Activated T-cell treated with anti-CD3 and anti-CD28 coated beads, Interleukin-2, amount 50 U/mL, for 72 hours (primary cell): ENCODE data around the gene RNF130. TPM values are rescaled to one million over a fixed set of nuclear protein-coding genes. Genes with fewer than 3 reads are reported as not detected.

Experiments
- ATAC-seq, 2 donors: fragments of 150-1000 bp; cut with Tn5 transposase; replicated peaks in 1 of 2; 2 replicates each; pipeline ENCODE4 v1.10.0; 2021; ENCODE audit warnings: moderate library complexity in 2 of 2, mild to moderate bottlenecking in 1 of 2
- DNase-seq, 2 donors: peaks; one replicate each; pipeline ENCODE4 v3.0.0; 2021 to 2022; ENCODE audit warnings: mixed read lengths in 1 of 2
- H3K27ac Mint-ChIP-seq: one replicate; pipeline ENCODE4 v1.8.0; 2022; ENCODE audit warnings: mild to moderate bottlenecking, moderate library complexity, mixed read lengths
- H3K27me3 Mint-ChIP-seq: one replicate; pipeline ENCODE4 v1.8.0; 2022; ENCODE audit warnings: low read depth, mixed read lengths
- H3K36me3 Mint-ChIP-seq, 2 donors: one replicate each; pipeline ENCODE4 v1.8.0; 2022; ENCODE audit warnings: mixed read lengths in 2 of 2, mild to moderate bottlenecking in 1 of 2; ENCODE audit not compliant: insufficient read depth in 2 of 2
- H3K4me1 Mint-ChIP-seq: one replicate; pipeline ENCODE4 v1.8.0; 2022; ENCODE audit warnings: low read depth, mixed read lengths
- H3K4me3 Mint-ChIP-seq, 2 donors: one replicate each; pipeline ENCODE4 v1.8.0; 2022; ENCODE audit warnings: mild to moderate bottlenecking in 2 of 2, mixed read lengths in 2 of 2, moderate library complexity in 2 of 2
- H3K9me3 Mint-ChIP-seq, 2 donors: one replicate each; pipeline ENCODE4 v1.8.0; 2022; ENCODE audit warnings: mixed read lengths in 2 of 2
- total RNA-seq, 2 donors: library from RNA; stranded (reverse); gene quantifications; one replicate each; pipeline ENCODE4 v1.2.3, GENCODE V29; 2022

Gene RNF130
- total RNA-seq, 2 donors from 2014 or later = 17.7 to 23.6 TPM

DNA sequence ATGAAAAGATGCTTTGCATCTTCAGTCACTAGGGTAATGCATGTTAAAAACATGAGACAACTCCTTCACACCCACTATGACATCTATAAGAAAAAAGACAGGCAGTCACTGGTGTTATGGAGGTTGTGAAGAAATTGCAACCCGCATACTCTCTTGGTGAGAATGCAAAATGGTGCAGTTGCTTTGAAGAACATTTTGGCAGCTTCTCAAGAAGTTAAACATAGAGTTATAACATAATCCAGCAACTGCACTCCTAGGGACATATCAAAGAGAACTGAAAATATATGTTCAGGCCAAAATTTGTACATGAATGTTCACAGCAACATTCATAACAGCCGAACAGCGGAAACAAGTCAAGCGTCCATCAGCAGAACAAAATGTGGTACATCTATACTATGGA, 117.6 kb downstream of the RNF130 start:
- H3K4me1 Mint-ChIP-seq = no peaks in the 10 kb centered on the region
- no peak overlapping the region for H3K27ac Mint-ChIP-seq
- H3K9me3 Mint-ChIP-seq = no peaks in the 10 kb centered on the region
- no peaks in the 10 kb centered on the region for H3K27me3 Mint-ChIP-seq
- no peak overlapping the region for H3K4me3 Mint-ChIP-seq
- H3K36me3 Mint-ChIP-seq = no peaks in the 10 kb centered on the region
- DNase-seq = no peak
- no peak for ATAC-seq

DNA sequence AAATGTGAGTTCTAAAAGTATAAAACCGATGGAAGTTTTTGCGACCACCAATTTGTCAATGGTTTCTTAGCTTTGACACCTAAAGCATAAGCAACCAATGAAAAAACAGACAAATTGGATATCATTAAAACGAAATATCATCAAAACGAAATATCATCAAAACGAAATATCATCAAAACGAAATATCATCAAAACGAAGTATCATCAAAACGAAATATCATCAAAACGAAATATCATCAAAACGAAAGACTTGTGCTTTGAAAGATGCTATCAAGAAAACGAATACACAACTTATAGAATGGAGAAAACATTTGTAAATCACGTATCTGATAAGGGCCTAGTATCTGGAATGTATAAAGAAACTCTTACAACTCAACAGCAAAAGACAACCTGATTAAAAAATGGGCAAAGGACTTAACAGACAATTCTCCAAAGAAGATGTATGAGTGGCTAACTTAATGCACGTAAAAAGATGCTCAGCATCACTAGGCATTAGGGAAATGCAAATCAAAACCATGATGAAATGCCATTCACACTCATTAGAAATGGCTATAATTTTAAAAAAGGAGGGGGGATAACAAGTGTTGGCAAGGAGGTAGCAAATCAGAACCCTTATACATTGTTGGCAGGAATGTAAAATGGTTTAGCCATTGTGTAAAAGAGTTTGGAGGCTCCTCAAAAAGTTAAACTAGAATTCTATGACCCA, 134.4 kb downstream of the RNF130 start:
- Mint-ChIP-seq H3K27ac (no peak overlapping the region), H3K27me3 (no peaks in the 10 kb centered on the region), H3K4me1 (no peaks in the 10 kb centered on the region), H3K4me3 (no peak overlapping the region), H3K36me3 (no peaks in the 10 kb centered on the region), H3K9me3 (no peaks in the 10 kb centered on the region)
- DNase-seq (no peak), ATAC-seq (no peak)

DNA sequence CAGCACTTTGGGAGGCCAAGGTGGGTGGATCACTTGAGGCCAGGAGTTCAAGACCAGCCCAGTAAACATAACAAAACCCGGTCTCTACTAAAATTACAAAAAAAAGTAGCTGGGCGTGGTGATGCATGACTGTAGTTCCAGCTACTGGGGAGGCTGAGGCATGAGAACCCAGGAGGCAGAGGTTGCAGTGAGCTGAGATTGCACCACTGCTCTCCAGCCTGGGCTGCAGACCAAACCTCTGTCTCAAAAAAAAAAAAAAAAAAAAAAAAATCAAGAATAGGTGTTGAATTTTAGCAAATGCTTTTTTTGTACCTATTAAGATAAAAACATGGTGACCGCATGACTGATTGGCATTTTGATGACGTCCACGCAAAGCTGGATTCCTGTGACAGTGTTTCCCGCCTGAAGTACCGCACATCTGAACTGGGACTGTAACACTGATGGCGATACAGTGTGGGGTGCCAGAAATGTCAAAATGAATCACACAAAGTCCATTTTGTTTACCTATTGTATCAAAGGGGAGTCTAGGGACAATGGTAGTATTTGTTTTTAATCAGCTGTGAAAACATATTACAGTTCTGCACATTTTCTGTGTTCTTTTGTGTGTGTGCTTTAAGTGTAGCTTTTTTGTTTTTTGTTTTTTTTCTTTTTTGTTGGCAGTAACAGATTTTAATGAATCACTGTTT, 140.6 kb downstream of the RNF130 start:
- no peak for DNase-seq
- no peak overlapping the region for H3K4me3 Mint-ChIP-seq
- no peak overlapping the region for H3K27ac Mint-ChIP-seq
- no peak for ATAC-seq
- H3K27me3 Mint-ChIP-seq = no peaks in the 10 kb centered on the region
- H3K4me1 Mint-ChIP-seq = no peaks in the 10 kb centered on the region
- no peaks in the 10 kb centered on the region for H3K36me3 Mint-ChIP-seq
- H3K9me3 Mint-ChIP-seq = no peaks in the 10 kb centered on the region

DNA sequence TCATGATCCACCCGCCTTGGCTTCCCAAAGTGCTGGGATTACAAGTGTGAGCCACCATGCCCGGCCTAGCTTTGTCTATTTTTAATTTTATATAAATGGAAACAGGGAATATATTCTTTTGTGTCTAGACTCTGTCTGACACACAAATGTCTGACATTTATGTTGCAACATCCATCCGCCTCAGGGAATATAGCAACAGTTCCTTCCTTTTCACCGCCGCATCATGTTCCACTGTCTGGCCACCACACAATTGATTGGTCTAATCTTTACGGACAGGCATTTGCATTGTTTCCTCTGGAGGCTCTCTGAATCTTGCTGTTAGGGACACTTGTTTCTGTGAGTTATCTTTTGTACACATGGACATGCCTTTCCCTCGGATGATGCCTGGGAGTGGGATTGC, 143.7 kb downstream of the RNF130 start:
- Mint-ChIP-seq H3K27ac (no peak overlapping the region), H3K4me3 (no peak overlapping the region)
- ATAC-seq = no peak

DNA sequence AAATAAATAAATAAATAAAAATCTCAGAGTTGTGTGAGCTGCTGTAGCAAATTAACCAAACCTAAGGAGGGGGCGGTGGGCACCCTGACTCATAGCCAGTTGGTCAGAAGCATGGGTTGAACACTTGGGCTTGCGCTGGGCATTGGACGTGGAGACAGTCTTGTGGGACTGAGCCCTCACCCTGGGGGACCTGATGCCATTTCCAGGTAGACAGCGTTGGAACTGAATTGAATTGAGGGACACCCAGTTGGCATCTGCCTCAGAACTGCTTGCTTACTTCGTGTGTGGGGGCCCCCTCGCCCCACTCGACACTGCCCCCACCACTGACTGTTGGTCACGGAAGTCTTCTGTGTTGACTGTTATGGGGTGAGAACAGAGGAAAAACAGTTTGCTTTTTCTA, 144.9 kb downstream of the RNF130 start:
- Mint-ChIP-seq H3K9me3 (no peaks in the 10 kb centered on the region), H3K4me1 (no peaks in the 10 kb centered on the region), H3K27ac (no peak overlapping the region), H3K27me3 (no peaks in the 10 kb centered on the region), H3K36me3 (no peaks in the 10 kb centered on the region), H3K4me3 (no peak overlapping the region)
- ATAC-seq = no peak
- DNase-seq = no peak

More for the DNA sequence above, 143.7 kb downstream of the RNF130 start:
- Mint-ChIP-seq H3K9me3 (no peaks in the 10 kb centered on the region), H3K4me1 (no peaks in the 10 kb centered on the region), H3K27me3 (no peaks in the 10 kb centered on the region), H3K36me3 (no peaks in the 10 kb centered on the region)
- DNase-seq = no peak

DNA sequence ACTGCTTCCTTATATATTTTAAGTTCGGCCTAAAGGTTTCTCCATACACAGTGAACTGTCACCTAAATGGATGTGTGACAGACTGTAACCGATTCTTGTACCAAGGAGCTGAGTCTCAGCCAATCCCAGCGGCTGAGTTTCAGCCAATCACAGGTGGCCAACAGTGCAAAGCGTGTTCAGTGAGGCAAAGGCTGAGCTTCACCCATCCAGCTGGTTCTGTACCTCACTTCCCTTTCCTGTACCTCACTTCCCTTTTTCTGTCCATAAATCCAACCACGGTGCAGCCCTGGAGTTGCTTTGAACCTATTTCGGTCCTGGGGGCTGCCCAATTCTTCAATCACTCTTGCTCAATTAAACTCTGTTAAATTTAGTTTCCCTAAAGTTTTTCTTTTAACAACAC, 148.1 kb downstream of the RNF130 start:
- Mint-ChIP-seq H3K27ac (no peak overlapping the region), H3K36me3 (no peaks in the 10 kb centered on the region), H3K27me3 (peaks cover 5% of the 10 kb centered on the region), H3K9me3 (no peaks in the 10 kb centered on the region), H3K4me1 (no peaks in the 10 kb centered on the region), H3K4me3 (no peak overlapping the region)
- ATAC-seq = no peak
- no peak for DNase-seq

DNA sequence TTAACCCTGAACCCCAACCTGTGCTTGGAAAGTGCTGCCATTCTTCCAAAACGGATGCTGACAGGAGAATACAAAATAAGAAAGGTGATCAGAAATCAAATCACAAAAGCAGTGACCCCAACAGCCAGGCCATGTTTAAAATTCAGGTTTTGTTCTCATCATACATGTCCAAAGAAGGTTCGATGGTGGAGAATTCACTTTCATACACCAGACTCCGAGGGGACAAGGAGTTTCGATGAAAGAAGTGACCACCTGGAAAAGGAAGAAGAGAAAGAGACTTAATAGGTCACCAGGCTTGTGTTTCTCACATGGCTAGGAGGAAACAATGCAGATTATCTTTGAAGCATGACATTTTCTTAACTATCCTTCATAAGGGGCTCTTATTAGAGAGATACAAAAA, 151.4 kb downstream of the RNF130 start:
- no peaks in the 10 kb centered on the region for H3K9me3 Mint-ChIP-seq
- H3K4me1 Mint-ChIP-seq = no peaks in the 10 kb centered on the region
- H3K27me3 Mint-ChIP-seq = peaks cover 12% of the 10 kb centered on the region
- no peak overlapping the region for H3K4me3 Mint-ChIP-seq
- no peaks in the 10 kb centered on the region for H3K36me3 Mint-ChIP-seq
- no peak for ATAC-seq
- DNase-seq = no peak
- no peak overlapping the region for H3K27ac Mint-ChIP-seq

DNA sequence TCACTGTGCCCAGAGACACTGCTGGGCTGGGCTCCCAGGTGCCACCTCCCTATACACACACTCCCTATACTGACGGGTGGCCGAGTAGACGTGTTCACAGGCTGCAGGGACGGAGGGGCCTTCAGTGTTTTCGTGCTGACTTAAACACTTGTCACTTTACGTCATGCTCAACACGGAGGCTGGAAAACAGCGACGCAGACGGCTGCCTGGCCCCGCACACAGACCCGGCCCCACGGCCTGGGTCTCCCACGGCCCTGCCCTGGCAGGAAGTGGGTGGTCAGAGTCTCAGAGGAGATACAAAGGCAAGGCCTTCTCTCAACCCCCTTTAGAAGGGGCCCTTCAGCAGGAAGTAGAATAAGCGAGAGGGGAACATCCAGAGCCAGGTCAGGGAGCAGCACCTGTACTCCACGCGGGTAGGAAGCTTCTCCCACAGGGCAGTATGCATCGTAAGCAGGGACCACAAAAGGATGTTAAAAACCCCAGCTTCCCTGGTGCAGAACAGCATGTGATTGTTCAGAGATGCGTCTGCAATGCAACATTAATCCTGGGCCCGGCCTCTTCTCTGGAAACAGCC, 152.0 kb downstream of the RNF130 start:
- no peaks in the 10 kb centered on the region for H3K36me3 Mint-ChIP-seq
- no peaks in the 10 kb centered on the region for H3K9me3 Mint-ChIP-seq
- ATAC-seq (peak in 1 of 2 donors; percentile 13), DNase-seq (no peak)
- no peak overlapping the region for H3K4me3 Mint-ChIP-seq
- no peaks in the 10 kb centered on the region for H3K4me1 Mint-ChIP-seq
- peaks cover 12% of the 10 kb centered on the region for H3K27me3 Mint-ChIP-seq
- H3K27ac Mint-ChIP-seq = no peak overlapping the region

DNA sequence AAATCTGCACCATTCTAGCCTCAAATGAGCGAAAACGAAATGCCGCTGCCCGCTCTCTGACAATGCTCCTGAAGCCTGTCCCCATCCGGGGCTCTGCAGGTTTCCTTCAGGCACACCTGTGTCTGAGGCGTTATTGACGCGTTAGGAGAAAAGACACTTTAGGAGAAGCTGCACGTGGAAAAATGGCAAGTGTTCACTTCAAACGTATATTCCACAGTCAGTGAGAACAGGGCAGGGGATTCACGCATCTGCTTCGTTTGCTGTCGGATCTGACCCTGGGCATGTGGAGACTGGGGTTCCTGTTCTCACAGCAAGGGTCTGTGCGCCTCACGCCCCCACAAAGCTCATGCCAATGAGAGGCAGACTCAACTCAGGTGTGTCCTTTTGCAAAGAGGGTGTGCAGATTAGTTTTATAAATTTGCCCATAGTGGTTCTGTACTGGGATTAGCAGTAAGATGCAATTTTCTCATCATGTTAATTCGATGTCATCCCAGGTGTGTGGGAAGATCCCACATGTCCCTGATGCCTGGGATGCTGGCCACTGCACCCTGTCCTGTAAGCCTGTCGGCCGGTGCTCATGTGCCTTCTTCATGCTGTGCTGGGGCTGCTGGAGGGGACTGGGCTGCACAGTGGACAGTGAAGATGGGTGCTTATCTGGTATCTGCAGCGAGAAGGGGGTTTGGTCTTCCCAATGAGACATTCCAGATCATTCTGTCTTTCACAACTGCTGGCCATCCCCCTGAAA, 152.6 kb downstream of the RNF130 start:
- H3K4me3 Mint-ChIP-seq = no peak overlapping the region
- ATAC-seq = no peak
- H3K36me3 Mint-ChIP-seq = no peaks in the 10 kb centered on the region

DNA sequence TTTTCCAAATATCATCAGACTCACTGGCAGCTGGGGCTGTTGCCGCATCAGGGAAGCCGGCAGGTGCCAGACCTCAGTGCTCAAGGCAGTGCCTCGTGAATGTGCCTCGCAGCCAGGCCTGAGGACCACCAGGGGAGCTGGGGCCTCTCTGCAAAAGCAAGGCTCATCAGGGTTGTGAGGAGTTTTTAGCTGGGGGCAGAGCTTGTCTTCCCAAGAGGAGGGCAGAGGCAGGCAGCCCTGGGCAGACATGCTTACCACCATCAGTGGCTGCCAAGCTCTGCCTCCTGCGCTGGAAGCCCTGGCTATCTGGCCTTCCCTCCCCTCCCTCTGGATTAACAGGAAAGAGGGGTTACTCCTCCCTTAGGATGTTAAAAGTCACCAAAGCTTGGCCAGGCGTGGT, 155.0 kb downstream of the RNF130 start:
- Mint-ChIP-seq H3K4me3 (no peak overlapping the region), H3K27me3 (peaks cover 12% of the 10 kb centered on the region), H3K9me3 (no peaks in the 10 kb centered on the region), H3K27ac (no peak overlapping the region), H3K4me1 (no peaks in the 10 kb centered on the region), H3K36me3 (no peaks in the 10 kb centered on the region)
- no peak for DNase-seq
- no peak for ATAC-seq

More for the DNA sequence above, 152.6 kb downstream of the RNF130 start:
- DNase-seq = no peak
- H3K4me1 Mint-ChIP-seq = no peaks in the 10 kb centered on the region
- H3K9me3 Mint-ChIP-seq = no peaks in the 10 kb centered on the region
- H3K27ac Mint-ChIP-seq = no peak overlapping the region
- peaks cover 12% of the 10 kb centered on the region for H3K27me3 Mint-ChIP-seq

DNA sequence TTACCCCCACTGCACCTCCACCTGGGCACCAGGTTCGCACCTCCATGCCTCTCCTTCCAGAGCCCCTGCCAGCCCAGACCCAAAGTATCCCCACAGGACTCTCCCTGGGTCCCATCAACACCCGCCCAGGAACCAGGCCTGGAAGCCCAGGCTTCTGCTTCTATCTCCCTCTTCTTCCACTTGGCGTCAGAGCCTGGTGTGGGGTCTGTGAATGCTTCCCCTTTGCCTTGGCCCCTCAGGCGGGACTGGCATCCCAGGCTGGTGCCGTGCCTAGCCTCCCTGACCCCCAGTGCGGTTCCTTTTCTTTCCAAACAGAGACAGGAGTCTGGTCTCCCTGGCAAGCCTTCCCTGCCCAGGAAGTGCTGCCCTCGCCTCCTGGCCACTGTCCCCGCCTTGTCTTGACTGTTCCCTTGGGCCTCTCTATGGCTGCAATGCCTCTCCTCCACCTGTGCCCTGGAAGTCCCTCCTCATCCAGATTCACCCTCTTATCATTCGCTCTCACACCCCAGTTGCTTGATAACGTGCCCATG, 156.1 kb downstream of the RNF130 start:
- Mint-ChIP-seq H3K4me3 (no peak overlapping the region), H3K27me3 (peaks cover 12% of the 10 kb centered on the region), H3K9me3 (no peaks in the 10 kb centered on the region), H3K36me3 (no peaks in the 10 kb centered on the region), H3K27ac (no peak overlapping the region), H3K4me1 (no peaks in the 10 kb centered on the region)
- DNase-seq (no peak), ATAC-seq (no peak)

DNA sequence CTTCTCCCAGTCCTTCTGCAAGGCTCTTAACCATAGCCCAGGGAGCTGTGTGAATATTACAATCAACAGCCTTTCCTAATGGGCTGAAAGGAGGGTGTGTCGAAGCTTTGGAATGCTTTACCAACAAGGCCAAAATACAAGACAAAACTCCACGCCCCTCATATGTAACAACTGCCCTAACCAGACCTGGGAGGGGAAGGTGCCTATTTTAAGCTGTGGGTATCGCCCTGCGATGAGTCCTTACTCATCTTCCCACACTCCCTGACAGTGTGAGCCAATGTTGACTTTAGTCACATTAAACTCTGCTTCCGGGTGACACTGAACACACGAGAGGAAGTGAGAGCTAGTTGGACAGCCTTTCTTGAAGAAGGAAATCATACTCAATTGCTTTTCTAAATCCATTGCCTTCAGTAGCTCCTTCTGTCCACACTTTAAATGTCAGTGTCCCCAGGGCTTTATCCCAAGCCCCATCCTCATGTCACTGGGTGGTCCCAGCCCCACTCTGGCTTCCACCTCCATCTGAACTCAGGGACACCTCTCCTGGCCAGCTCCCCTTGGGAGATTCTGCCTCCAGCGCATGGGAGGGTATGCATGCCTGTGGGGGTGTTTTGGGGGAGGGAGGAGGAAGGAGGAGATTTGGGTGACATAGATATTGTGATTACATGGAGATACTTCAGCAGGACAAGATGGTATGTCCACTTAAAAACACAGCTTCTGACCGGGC, 157.4 kb downstream of the RNF130 start:
- Mint-ChIP-seq H3K4me1 (no peaks in the 10 kb centered on the region), H3K27ac (no peak overlapping the region), H3K4me3 (no peak overlapping the region), H3K9me3 (no peaks in the 10 kb centered on the region), H3K27me3 (peaks cover 8% of the 10 kb centered on the region), H3K36me3 (no peaks in the 10 kb centered on the region)
- DNase-seq (no peak), ATAC-seq (peak; percentile 62 to 87)
